Stimulated activated CD8-positive, alpha-beta memory T cell treated with anti-CD3 and anti-CD28 coated beads, Interleukin-7, amount 100 ng/mL, for 48 hours (primary cell): ENCODE measurements around the gene LGI2.
"Not testable (repeated sequence)": the region's sequence is repeated elsewhere in the genome, so short reads cannot be mapped to it uniquely, and the experiment has no call there.

Experiments used
- DNase-seq, 2 donors: peaks; one replicate each; pipeline ENCODE4 v3.0.0-alpha.2; 2020; ENCODE audit warnings: low read depth in 1 of 2; ENCODE audit errors: extremely low read depth in 1 of 2

Gene LGI2

GRCh38 chr4:25030277-25031076, at the start of gene LGI2:
Gene LGI2 (minus strand): TSS chr4:25030946. CDS start chr4:25030693, 253 bp downstream.
- DNase-seq = no peak

GRCh38 chr4:25078523-25078922, 47.8 kb upstream of the LGI2 start:
- no peak for DNase-seq

- no peak for DNase-seq
These were observed 46.1 kb upstream of the LGI2 start for GRCh38 chr4:25076625-25077398.

- DNase-seq = no peak
These were observed 45.1 kb upstream of the LGI2 start for GRCh38 chr4:25075851-25076250.

- no peak for DNase-seq
These were observed 44.4 kb upstream of the LGI2 start for GRCh38 chr4:25075129-25075528.

GRCh38 chr4:25070545-25070944, 39.8 kb upstream of the LGI2 start:
- DNase-seq = no peak

GRCh38 chr4:25069014-25069413, 38.3 kb upstream of the LGI2 start:
- DNase-seq = no peak

- DNase-seq = no peak
These were observed 37.6 kb upstream of the LGI2 start for GRCh38 chr4:25068386-25068785.

GRCh38 chr4:25065932-25066590, 35.3 kb upstream of the LGI2 start:
- no peak for DNase-seq

- DNase-seq = no peak
These were observed 34.7 kb upstream of the LGI2 start for GRCh38 chr4:25065431-25065858.

GRCh38 chr4:25064447-25064846, 33.7 kb upstream of the LGI2 start:
- DNase-seq = not testable (repeated sequence)

GRCh38 chr4:25063116-25063515, 32.4 kb upstream of the LGI2 start:
- no peak for DNase-seq

GRCh38 chr4:25062098-25062497, 31.4 kb upstream of the LGI2 start:
- DNase-seq = no peak

- DNase-seq = no peak
These were observed 30.9 kb upstream of the LGI2 start for GRCh38 chr4:25061602-25062001.

GRCh38 chr4:25060963-25061340, 30.2 kb upstream of the LGI2 start:
- DNase-seq = no peak

- DNase-seq = no peak
These were observed 29.7 kb upstream of the LGI2 start for GRCh38 chr4:25060241-25060962.

- DNase-seq = no peak
These were observed 29.0 kb upstream of the LGI2 start for GRCh38 chr4:25059791-25060190.

- no peak for DNase-seq
These were observed 28.1 kb upstream of the LGI2 start for GRCh38 chr4:25058796-25059195.

- no peak for DNase-seq
These were observed 26.6 kb upstream of the LGI2 start for GRCh38 chr4:25057299-25057698.

GRCh38 chr4:25052037-25052436, 21.3 kb upstream of the LGI2 start:
- not testable (repeated sequence) for DNase-seq

- no peak for DNase-seq
These were observed 20.8 kb upstream of the LGI2 start for GRCh38 chr4:25051534-25051933.
